ENCODE data around the gene NCAM1. TPM values are rescaled to one million over a fixed set of nuclear protein-coding genes. Genes with fewer than 3 reads are reported as not detected.

The NCAM1 gene
- total RNA-seq, 1 donor from 2014 or later: 4.2 TPM

- H3K36me3 ChIP-seq: no peaks in the 10 kb centered on the region
- intact Hi-C loops (cut with DNase I): no loop called here
- no peaks in the 10 kb centered on the region for H3K9me3 ChIP-seq
- peak; percentile 71 for ATAC-seq
- no peak for TF ChIP-seq CTCF (IDR thresholded peaks at IDR 0.05)
- no peak for DNase-seq
- H3K27ac ChIP-seq: no peak overlapping the region
- no peaks in the 10 kb centered on the region for H3K27me3 ChIP-seq
- no peak overlapping the region for H3K4me3 ChIP-seq
- H3K4me1 ChIP-seq: no peaks in the 10 kb centered on the region
These were observed 228.9 kb downstream of the NCAM1 start for GRCh38 chr11:113189909-113190667.

- no peak for ATAC-seq
- H3K36me3 ChIP-seq: no peaks in the 10 kb centered on the region
- H3K27me3 ChIP-seq: no peaks in the 10 kb centered on the region
- H3K4me1 ChIP-seq: no peaks in the 10 kb centered on the region
- DNase-seq: no peak
- H3K4me3 ChIP-seq: no peak overlapping the region
- intact Hi-C loops (cut with DNase I): no loop called here
- no peak overlapping the region for H3K27ac ChIP-seq
- no peak for TF ChIP-seq CTCF (IDR thresholded peaks at IDR 0.05)
- H3K9me3 ChIP-seq: no peaks in the 10 kb centered on the region
These were observed 231.1 kb downstream of the NCAM1 start for GRCh38 chr11:113192121-113192925.

- Histone ChIP-seq H3K27ac (no peak overlapping the region), H3K36me3 (no peaks in the 10 kb centered on the region), H3K4me3 (no peak overlapping the region), H3K4me1 (no peaks in the 10 kb centered on the region), H3K27me3 (no peaks in the 10 kb centered on the region), H3K9me3 (no peaks in the 10 kb centered on the region)
- DNase-seq: no peak
- no peak for ATAC-seq
- TF ChIP-seq CTCF (IDR thresholded peaks at IDR 0.05): no peak
- intact Hi-C loops (cut with DNase I): no loop called here
These were observed 231.8 kb downstream of the NCAM1 start for GRCh38 chr11:113193016-113193415.

GRCh38 chr11:113193946-113194345 lies 232.7 kb downstream of the NCAM1 start:
- Histone ChIP-seq H3K9me3 (no peaks in the 10 kb centered on the region), H3K27me3 (no peaks in the 10 kb centered on the region), H3K36me3 (no peaks in the 10 kb centered on the region), H3K4me3 (no peak overlapping the region), H3K27ac (no peak overlapping the region), H3K4me1 (no peaks in the 10 kb centered on the region)
- TF ChIP-seq CTCF (IDR thresholded peaks at IDR 0.05): no peak
- intact Hi-C loops (cut with DNase I): no loop called here
- DNase-seq: no peak
- no peak for ATAC-seq

GRCh38 chr11:113195728-113196127 lies 234.5 kb downstream of the NCAM1 start:
- no peak for TF ChIP-seq CTCF (IDR thresholded peaks at IDR 0.05)
- Histone ChIP-seq H3K4me1 (no peaks in the 10 kb centered on the region), H3K36me3 (no peaks in the 10 kb centered on the region), H3K4me3 (no peak overlapping the region), H3K9me3 (no peaks in the 10 kb centered on the region), H3K27ac (no peak overlapping the region), H3K27me3 (no peaks in the 10 kb centered on the region)
- intact Hi-C loops (cut with DNase I): no loop called here
- no peak for ATAC-seq
- DNase-seq: no peak

Measured in upper lobe of right lung (tissue), 1 donor.